Testis (tissue), 3 donors: ENCODE results near the gene CREB3L4. TPM values are rescaled to one million over a fixed set of nuclear protein-coding genes. Genes with fewer than 3 reads are reported as not detected.
A peak's percentile ranks its signal among the peaks of the same experiment; 100 is the strongest.
"Not testable (repeated sequence)": the region's sequence is repeated elsewhere in the genome, so short reads cannot be mapped to it uniquely, and the experiment has no call there.

Source experiments
- DNase-seq: peaks from one replicate; pipeline ENCODE4 v3.0.0-alpha.2; 2019
- H3K27ac ChIP-seq, 2 donors: fragments of 200-600 bp; sonication (generic); one replicate each; pipeline ENCODE4 v1.5.1; 2019
- H3K27me3 ChIP-seq: fragments of 200-600 bp; sonication (generic); one replicate; pipeline ENCODE4 v1.5.1; 2019
- H3K36me3 ChIP-seq: fragments of 200-600 bp; sonication (generic); one replicate; pipeline ENCODE4 v1.5.1; 2017; ENCODE audit warnings: low read depth; ENCODE audit errors: missing control alignments
- H3K4me1 ChIP-seq: fragments of 200-600 bp; sonication (generic); one replicate; pipeline ENCODE4 v1.5.1; 2019
- H3K4me3 ChIP-seq, 2 donors: fragments of 200-600 bp; sonication (generic); one replicate each; pipeline ENCODE4 v1.5.1; 2017 to 2019
- H3K9me3 ChIP-seq: fragments of 200-600 bp; sonication (generic); one replicate; pipeline ENCODE4 v1.5.1; 2017
- CTCF ChIP-seq, 3 experiments: fragments of 450-650 bp in 2 of 3; fragments of 200-600 bp in 1 of 3; sonication (generic) in 1 of 3; IDR thresholded peaks; one replicate each; pipeline ENCODE4 v1.5.1; 2016 to 2019; ENCODE audit warnings: antibody characterized with exemption in 3 of 3, mild to moderate bottlenecking in 2 of 3, moderate library complexity in 1 of 3
- POLR2A ChIP-seq: fragments of 450-650 bp; IDR thresholded peaks from one replicate; pipeline ENCODE4 v1.6.1; 2017; ENCODE audit warnings: antibody characterized with exemption, mild to moderate bottlenecking, moderate library complexity
- WGBS, 2 donors: methylation state at CpG; one replicate each; pipeline ENCODE4 v1.1.5; 2018; 5-methylcytosine and 5-hydroxymethylcytosine counted together
- intact Hi-C: fragments of 100-400 bp; cut with DNase I; formaldehyde crosslinking; loops from one replicate; pipeline ENCODE4 v1.15.1; 2023; ENCODE audit warnings: low total_unique reads
- polyA plus RNA-seq: library from polyadenylated mRNA; stranded (reverse); fragments of 350-450 nt; fragmentation: Illumina TruSeq; extraction: RNeasy Lipid Tissue Mini Kit (QIAGEN cat#74804); gene quantifications from one replicate; pipeline ENCODE4 v1.2.3, GENCODE V29; 2014; ENCODE audit warnings: low read depth, low replicate concordance; ENCODE audit not compliant: insufficient read depth
- total RNA-seq, 2 donors: library from RNA; depleted of rRNA; stranded (reverse); fragments of >200 nt; gene quantifications; one replicate each; pipeline ENCODE4 v1.2.3, GENCODE V29; 2016

CREB3L4 gene
- total and polyA plus RNA-seq, 3 donors from 2014 or later: 15.6 to 24.6 (median 22.2) TPM

GRCh38 chr1:153973525-153973924 lies 5.8 kb downstream of the CREB3L4 start:
- no peaks in the 10 kb centered on the region for H3K9me3 ChIP-seq
- H3K4me1 ChIP-seq: peaks cover 14% of the 10 kb centered on the region
- no peak overlapping the region for H3K4me3 ChIP-seq
- H3K36me3 ChIP-seq: no peaks in the 10 kb centered on the region
- intact Hi-C loops: no loop called here
- WGBS, 2 donors: 70 to 84% methylated on average over 7 of the region's 7 CpGs
- no peak for TF ChIP-seq POLR2A
- TF ChIP-seq CTCF (IDR thresholded peaks at IDR 0.05): no peak
- no peaks in the 10 kb centered on the region for H3K27me3 ChIP-seq
- H3K27ac ChIP-seq: no peak overlapping the region
- DNase-seq: no peak

DNA sequence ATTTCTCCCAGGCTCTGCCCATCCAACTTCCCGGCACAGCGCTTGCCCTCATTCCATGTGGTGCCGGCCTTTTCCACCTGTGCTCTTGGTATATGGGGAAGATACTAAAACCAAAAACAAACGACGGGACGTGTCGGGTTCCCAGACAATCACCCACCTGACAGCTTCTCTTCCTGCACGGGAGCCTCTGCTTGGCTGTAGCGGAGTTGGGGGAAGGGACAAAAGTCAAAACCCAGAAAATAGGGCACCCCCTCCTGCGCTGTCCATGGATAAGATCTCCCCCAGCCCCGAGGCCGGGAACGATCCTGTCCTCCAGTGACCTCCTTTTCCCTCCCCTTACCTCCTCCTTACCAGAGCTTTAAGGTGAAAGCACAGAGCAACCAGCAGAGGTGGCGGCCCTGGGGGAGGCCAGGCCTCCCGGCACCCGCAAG lies 9.1 kb downstream of the CREB3L4 start:
- Histone ChIP-seq H3K27me3 (no peaks in the 10 kb centered on the region), H3K27ac (peak overlapping the region; percentile 88 to 92), H3K4me1 (peaks cover 7% of the 10 kb centered on the region), H3K4me3 (peak overlapping the region; percentile 83), H3K9me3 (no peaks in the 10 kb centered on the region), H3K36me3 (no peaks in the 10 kb centered on the region)
- TF ChIP-seq POLR2A: no peak
- TF ChIP-seq CTCF (IDR thresholded peaks at IDR 0.05): no peak
- DNase-seq: no peak
- WGBS, 2 donors: 0 to 1% methylated on average over 10 to 16 of the region's 16 CpGs
- intact Hi-C loops: no loop called here

DNA sequence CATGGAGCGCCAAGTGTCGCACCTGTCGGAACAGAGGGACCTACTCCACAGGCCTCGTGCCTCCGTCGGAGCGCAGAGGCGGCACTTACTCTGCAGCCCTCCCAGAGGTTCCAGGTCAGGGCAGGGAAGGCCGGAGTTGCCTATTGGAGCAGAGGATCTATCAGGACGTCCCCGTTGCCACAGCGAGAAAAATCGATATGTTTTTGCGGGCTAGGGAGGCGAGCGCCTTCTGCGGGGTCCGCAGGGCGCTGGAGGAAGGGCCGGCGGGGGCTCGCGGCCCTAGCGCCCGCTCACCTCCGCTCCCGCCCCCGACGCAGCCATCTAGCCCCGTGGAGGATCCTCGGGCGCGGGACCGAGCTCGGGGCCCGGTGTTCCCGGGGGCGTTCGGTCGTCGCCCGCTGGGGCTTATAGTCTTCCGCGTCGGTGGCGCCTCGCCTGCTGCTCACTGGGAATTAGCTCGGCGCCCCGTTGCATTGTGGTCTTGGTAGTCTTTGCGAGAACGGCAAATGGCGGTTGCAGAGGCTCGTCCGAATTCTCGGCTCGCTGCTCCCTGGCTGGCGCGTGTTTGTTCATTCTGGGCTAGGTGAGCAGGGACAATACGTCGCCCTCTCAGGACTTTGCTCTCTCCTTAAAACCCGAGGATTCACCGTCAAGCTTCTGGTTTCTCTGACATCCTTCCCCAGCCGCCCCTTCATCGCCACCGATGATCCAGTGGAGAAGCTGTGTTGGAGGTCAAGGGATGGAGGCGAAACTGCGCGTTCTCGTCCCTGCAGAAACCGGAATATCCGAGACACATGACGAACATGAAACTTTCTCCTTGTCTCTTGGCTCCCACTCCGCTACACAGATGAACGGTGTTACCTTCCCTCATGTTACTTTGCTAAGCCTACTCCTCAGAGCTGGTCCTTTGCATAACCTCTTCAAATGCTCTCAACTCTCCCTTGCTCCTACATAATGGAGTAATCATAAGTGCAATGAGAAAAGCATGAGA lies 9.8 kb downstream of the CREB3L4 start, which contains the start of gene JTB:
TSS of gene JTB (minus strand) at position 425 of the 991 bp plus-strand sequence. CDS start at position 3, 422 bp downstream.
- WGBS, 2 donors: 0% methylated on average over 13 to 61 of the region's 75 CpGs
- intact Hi-C loops: no loop called here
- peaks cover 7% of the 10 kb centered on the region for H3K4me1 ChIP-seq
- H3K27ac ChIP-seq: peak within 1 kb of the TSS; percentile 88 to 92
- TF ChIP-seq CTCF (IDR thresholded peaks at IDR 0.05) (peak in 1 of 3 experiments; percentile 7), POLR2A (peak; percentile 22)
- peak within 1 kb of the TSS; percentile 83 for H3K4me3 ChIP-seq
- H3K27me3 ChIP-seq: no peaks in the 10 kb centered on the region
- H3K9me3 ChIP-seq: no peaks in the 10 kb centered on the region
- DNase-seq: peak; percentile 97
- no peaks in the 10 kb centered on the region for H3K36me3 ChIP-seq

DNA sequence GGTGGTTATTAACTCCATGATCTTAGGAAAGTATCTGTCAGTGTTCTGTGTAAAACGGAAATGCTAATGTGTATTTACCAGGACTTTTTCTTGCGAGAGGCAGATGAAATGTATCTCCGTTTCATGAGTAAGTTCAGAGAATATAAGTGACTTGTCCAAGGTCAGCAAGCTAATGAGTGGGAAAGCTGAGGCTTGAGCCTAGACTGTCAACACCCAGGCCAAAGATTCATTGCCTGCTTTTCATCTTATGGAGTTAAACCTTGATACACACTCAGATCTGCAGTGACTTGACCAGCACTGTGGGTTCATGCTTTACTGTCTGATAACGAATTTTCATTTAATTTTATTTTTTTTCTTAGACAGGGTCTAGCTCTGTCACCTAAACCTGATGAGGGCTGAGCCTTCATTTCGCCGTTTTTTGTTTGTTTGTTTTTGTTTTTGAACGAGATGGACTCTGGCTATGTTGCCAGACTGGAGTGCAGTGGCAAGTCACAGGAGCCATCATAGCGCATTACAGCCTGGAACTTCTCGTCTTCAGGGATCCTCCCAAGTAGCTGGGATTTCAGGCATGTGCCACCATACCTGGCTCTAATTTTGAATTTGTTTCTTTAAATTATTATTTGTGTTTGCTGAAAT lies 10.7 kb downstream of the CREB3L4 start:
- DNase-seq: no peak
- intact Hi-C loops: no loop called here
- H3K27ac ChIP-seq: peak overlapping the region; percentile 88 to 92
- no peaks in the 10 kb centered on the region for H3K9me3 ChIP-seq
- WGBS, 2 donors: 37 to 53% methylated on average over 9 of the region's 9 CpGs
- H3K36me3 ChIP-seq: no peaks in the 10 kb centered on the region
- TF ChIP-seq CTCF (IDR thresholded peaks at IDR 0.05) (no peak), POLR2A (no peak)
- peak overlapping the region in 1 of 2 donors; percentile 83 for H3K4me3 ChIP-seq
- H3K4me1 ChIP-seq: peaks cover 7% of the 10 kb centered on the region
- no peaks in the 10 kb centered on the region for H3K27me3 ChIP-seq

GRCh38 chr1:153979091-153979490 lies 11.4 kb downstream of the CREB3L4 start:
- WGBS, 2 donors: 92 to 94% methylated on average over 12 of the region's 12 CpGs
- H3K4me1 ChIP-seq, H3K27me3 ChIP-seq, DNase-seq, H3K9me3 ChIP-seq, H3K36me3 ChIP-seq, H3K4me3 ChIP-seq, H3K27ac ChIP-seq, intact Hi-C loops: not testable (repeated sequence)

- H3K27me3 ChIP-seq, H3K9me3 ChIP-seq, H3K36me3 ChIP-seq, DNase-seq, H3K27ac ChIP-seq, H3K4me3 ChIP-seq, intact Hi-C loops: not testable (repeated sequence)
- WGBS, 2 donors: 85 to 90% methylated on average over 2 of the region's 2 CpGs
- H3K4me1 ChIP-seq: peaks cover 15% of the 10 kb centered on the region
Observed at GRCh38 chr1:153981735-153982134, 14.0 kb downstream of the CREB3L4 start.
